ENCODE measurements around the gene DNAJB11.

DNA sequence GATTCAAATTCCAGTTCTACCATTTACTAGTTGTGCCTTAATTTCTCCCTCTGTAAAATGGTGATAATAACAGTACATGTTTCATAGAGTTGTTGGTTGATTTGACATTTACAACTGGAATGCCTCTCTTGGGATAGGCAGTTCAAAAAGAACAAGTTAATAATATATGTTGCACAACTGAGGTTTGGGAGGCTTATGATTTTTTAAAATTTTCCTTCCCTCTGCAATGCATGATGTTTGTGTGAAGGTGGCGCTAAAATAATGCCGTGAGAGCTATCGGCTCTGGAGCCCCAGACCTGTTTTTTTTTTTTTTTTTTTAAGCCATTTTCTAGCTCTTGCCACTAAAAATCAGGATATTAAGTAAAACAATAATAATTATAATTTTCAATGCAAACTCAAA is 18.6 kb downstream of the DNAJB11 start:
- TF ChIP-seq, protein P1, sequence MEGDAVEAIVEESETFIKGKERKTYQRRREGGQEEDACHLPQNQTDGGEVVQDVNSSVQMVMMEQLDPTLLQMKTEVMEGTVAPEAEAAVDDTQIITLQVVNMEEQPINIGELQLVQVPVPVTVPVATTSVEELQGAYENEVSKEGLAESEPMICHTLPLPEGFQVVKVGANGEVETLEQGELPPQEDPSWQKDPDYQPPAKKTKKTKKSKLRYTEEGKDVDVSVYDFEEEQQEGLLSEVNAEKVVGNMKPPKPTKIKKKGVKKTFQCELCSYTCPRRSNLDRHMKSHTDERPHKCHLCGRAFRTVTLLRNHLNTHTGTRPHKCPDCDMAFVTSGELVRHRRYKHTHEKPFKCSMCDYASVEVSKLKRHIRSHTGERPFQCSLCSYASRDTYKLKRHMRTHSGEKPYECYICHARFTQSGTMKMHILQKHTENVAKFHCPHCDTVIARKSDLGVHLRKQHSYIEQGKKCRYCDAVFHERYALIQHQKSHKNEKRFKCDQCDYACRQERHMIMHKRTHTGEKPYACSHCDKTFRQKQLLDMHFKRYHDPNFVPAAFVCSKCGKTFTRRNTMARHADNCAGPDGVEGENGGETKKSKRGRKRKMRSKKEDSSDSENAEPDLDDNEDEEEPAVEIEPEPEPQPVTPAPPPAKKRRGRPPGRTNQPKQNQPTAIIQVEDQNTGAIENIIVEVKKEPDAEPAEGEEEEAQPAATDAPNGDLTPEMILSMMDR (IDR thresholded peaks at IDR 0.05): no peak
- TF ChIP-seq POLR2AphosphoS5 (IDR thresholded peaks at IDR 0.05): no peak
